ENCODE measurements around the gene SLC2A9. TPM values are rescaled to one million over a fixed set of nuclear protein-coding genes. Genes with fewer than 3 reads are reported as not detected.

Gene SLC2A9
- total and polyA plus RNA-seq, 8 donors = 1.2 to 5.7 (median 2.4) TPM

GRCh38 chr4:9891740-9892139 lies 129.6 kb downstream of the SLC2A9 start:
- no peaks in the 10 kb centered on the region for H3K4me1 ChIP-seq
- no peaks in the 10 kb centered on the region for H3K9me3 ChIP-seq
- no peak overlapping the region for H3K4me3 ChIP-seq
- 58 to 67% methylated on average over 7 of the region's 7 CpGs for WGBS, 2 donors
- FAIRE-seq (no peak), DNase-seq (no peak), ATAC-seq (no peak)
- no peak overlapping the region for H3K27ac ChIP-seq
- TF ChIP-seq, protein P1, sequence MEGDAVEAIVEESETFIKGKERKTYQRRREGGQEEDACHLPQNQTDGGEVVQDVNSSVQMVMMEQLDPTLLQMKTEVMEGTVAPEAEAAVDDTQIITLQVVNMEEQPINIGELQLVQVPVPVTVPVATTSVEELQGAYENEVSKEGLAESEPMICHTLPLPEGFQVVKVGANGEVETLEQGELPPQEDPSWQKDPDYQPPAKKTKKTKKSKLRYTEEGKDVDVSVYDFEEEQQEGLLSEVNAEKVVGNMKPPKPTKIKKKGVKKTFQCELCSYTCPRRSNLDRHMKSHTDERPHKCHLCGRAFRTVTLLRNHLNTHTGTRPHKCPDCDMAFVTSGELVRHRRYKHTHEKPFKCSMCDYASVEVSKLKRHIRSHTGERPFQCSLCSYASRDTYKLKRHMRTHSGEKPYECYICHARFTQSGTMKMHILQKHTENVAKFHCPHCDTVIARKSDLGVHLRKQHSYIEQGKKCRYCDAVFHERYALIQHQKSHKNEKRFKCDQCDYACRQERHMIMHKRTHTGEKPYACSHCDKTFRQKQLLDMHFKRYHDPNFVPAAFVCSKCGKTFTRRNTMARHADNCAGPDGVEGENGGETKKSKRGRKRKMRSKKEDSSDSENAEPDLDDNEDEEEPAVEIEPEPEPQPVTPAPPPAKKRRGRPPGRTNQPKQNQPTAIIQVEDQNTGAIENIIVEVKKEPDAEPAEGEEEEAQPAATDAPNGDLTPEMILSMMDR (IDR thresholded peaks at IDR 0.05) = no peak
- H3K36me3 ChIP-seq = no peaks in the 10 kb centered on the region
- intact Hi-C loops (cut with DNase I) = no loop called here
- H3K27me3 ChIP-seq = no peaks in the 10 kb centered on the region

DNA sequence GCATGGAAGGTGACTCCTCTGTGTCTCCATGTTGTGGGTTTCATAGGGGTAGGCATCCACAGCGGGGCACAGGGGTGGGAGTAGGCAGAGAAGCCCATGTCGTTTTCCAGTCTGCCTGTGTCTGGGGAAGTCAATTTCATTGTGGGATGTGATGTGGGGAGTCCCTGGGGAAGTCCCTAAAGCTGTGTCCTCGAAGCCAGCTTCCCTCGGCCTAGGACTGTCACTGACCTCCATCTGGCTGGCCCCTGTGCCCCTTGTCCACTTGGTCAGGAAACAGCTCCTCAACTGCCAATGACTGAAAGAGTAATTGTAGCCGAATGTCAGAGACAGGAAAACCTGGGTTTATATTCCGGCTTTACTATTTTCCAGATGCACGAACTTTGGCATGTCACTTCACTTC lies 130.2 kb downstream of the SLC2A9 start:
- Histone ChIP-seq H3K27me3 (no peaks in the 10 kb centered on the region), H3K27ac (no peak overlapping the region), H3K4me1 (no peaks in the 10 kb centered on the region), H3K4me3 (no peak overlapping the region), H3K36me3 (no peaks in the 10 kb centered on the region), H3K9me3 (no peaks in the 10 kb centered on the region)
- 50 to 64% methylated on average over 7 of the region's 7 CpGs for WGBS, 2 donors
- DNase-seq (no peak), ATAC-seq (no peak), FAIRE-seq (no peak)
- intact Hi-C loops (cut with DNase I) = no loop called here
- TF ChIP-seq, protein P1 (IDR thresholded peaks at IDR 0.05) = no peak

- WGBS, 2 donors = 64 to 75% methylated on average over 4 of the region's 4 CpGs
Measured at GRCh38 chr4:9889306-9889705, 132.0 kb downstream of the SLC2A9 start.

DNA sequence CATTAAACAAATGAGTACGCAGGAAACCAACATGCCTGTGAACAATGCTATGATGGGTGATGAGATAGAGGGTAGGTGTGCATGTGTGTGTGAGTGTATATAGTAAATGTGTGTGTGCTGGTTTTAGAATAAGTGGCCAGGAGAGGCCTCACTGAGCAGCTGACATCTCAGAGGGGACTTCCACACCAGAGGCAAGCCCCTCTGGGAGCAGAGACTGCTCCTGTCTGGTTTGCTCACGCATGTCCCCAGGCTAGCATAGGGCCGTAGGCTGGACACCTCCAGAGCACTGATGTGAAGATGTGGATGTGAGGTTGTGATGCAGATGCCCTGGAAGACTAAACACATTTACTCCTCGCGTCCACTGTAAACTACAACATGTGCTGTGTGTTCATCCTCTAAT lies 135.3 kb downstream of the SLC2A9 start:
- 80 to 85% methylated on average over 5 of the region's 5 CpGs for WGBS, 2 donors

More at GRCh38 chr4:9889306-9889705, 132.0 kb downstream of the SLC2A9 start:
- Histone ChIP-seq H3K4me3 (no peak overlapping the region), H3K36me3 (no peaks in the 10 kb centered on the region), H3K27me3 (no peaks in the 10 kb centered on the region), H3K9me3 (no peaks in the 10 kb centered on the region), H3K4me1 (no peaks in the 10 kb centered on the region), H3K27ac (no peak overlapping the region)
- no peak for DNase-seq
- no peak for ATAC-seq
- no peak for FAIRE-seq
- intact Hi-C loops (cut with DNase I) = no loop called here
- TF ChIP-seq, protein P1 (IDR thresholded peaks at IDR 0.05) = no peak

More for the DNA sequence above, 135.3 kb downstream of the SLC2A9 start:
- TF ChIP-seq, protein P1 (IDR thresholded peaks at IDR 0.05) = no peak
- no peaks in the 10 kb centered on the region for H3K36me3 ChIP-seq
- no peaks in the 10 kb centered on the region for H3K4me1 ChIP-seq
- no peak overlapping the region for H3K27ac ChIP-seq
- intact Hi-C loops (cut with DNase I) = no loop called here
- FAIRE-seq (no peak), DNase-seq (no peak), ATAC-seq (no peak)
- no peaks in the 10 kb centered on the region for H3K27me3 ChIP-seq
- H3K4me3 ChIP-seq = no peak overlapping the region
- H3K9me3 ChIP-seq = no peaks in the 10 kb centered on the region

Data from pancreas (tissue), 10 donors.